OCI-LY3 (cell line): ENCODE results near the gene DTD2.

Experiments used
- H2AFZ ChIP-seq: fragments of 200-600, 300-600 bp; shearing (Covaris generic); 2 replicates; pipeline ENCODE4 v1.6.0; 2014; ENCODE audit warnings: antibody characterized with exemption, low read depth, low read length
- H3K27ac ChIP-seq: fragments of 200-600, 300-600 bp; sonication (generic); 2 replicates; pipeline ENCODE4 v1.5.1; 2014; ENCODE audit warnings: mild to moderate bottlenecking, low read length, moderate library complexity, mixed read lengths
- H3K27me3 ChIP-seq: fragments of 200-600, 300-600 bp; sonication (generic); 2 replicates; pipeline ENCODE4 v1.6.1; 2014; ENCODE audit warnings: low read depth, low read length, mixed read lengths
- H3K36me3 ChIP-seq: fragments of 200-600, 300-600 bp; sonication (generic); replicated peaks from 2 replicates; pipeline ENCODE3; 2014; ENCODE audit warnings: low read depth, low read length, mixed read lengths
- H3K4me1 ChIP-seq: fragments of 300-600, 200-600 bp; sonication (generic); 2 replicates; pipeline ENCODE4 v1.6.1; 2014; ENCODE audit warnings: low read length, mixed read lengths
- H3K4me2 ChIP-seq: fragments of 200-600, 300-600 bp; sonication (generic); 2 replicates; pipeline ENCODE4 v1.6.1; 2014; ENCODE audit warnings: low read length, mixed read lengths
- H3K4me3 ChIP-seq: fragments of 300-600, 200-600 bp; sonication (generic); 2 replicates; pipeline ENCODE4 v1.5.1; 2014; ENCODE audit warnings: antibody characterized with exemption, mild to moderate bottlenecking, low read length, moderate library complexity
- H3K79me2 ChIP-seq: fragments of 300-600, 200-600 bp; shearing (Covaris generic); 2 replicates; pipeline ENCODE4 v1.6.1; 2014; ENCODE audit warnings: mild to moderate bottlenecking, low read length, mixed read lengths
- H3K9ac ChIP-seq: fragments of 300-600, 200-600 bp; shearing (Covaris generic); 2 replicates; pipeline ENCODE4 v1.6.0; 2014; ENCODE audit warnings: mild to moderate bottlenecking, low read length, moderate library complexity
- H3K9me3 ChIP-seq: fragments of 200-600, 300-600 bp; shearing (Covaris generic); 2 replicates; pipeline ENCODE4 v1.6.1; 2014; ENCODE audit warnings: low read length, mixed read lengths; ENCODE audit not compliant: insufficient read depth
- H4K20me1 ChIP-seq: fragments of 200-600, 300-600 bp; sonication (generic); 2 replicates; pipeline ENCODE4 v1.6.1; 2016; ENCODE audit warnings: low read length, mixed read lengths; ENCODE audit not compliant: insufficient read depth
- CTCF ChIP-seq: fragments of 200-600, 300-600 bp; sonication (generic); IDR thresholded peaks from 2 replicates; pipeline ENCODE4 v1.5.1; 2014; ENCODE audit warnings: antibody characterized with exemption, low read length, low read depth
- EZH2phosphoT487 ChIP-seq: fragments of 200-600 bp; shearing (Covaris generic); IDR thresholded peaks from 2 replicates; pipeline ENCODE4 v1.6.1; 2018; ENCODE audit warnings: antibody characterized with exemption, mixed run types, low read depth

DTD2 gene

GRCh38 chr14:31456841-31457664 is at the start of gene DTD2:
DTD2 (minus strand) TSS chr14:31457506; CDS start chr14:31457393, 113 bp downstream.
- Histone ChIP-seq H2AFZ (peak within 1 kb of the TSS; percentile 88), H3K4me3 (peak within 1 kb of the TSS; percentile 91), H3K9me3 (no peaks in the 10 kb centered on the region), H3K36me3 (peaks cover 4% of the 10 kb centered on the region), H3K4me1 (peaks cover 10% of the 10 kb centered on the region), H3K27ac (peak within 1 kb of the TSS; percentile 56), H4K20me1 (no peaks in the 10 kb centered on the region), H3K4me2 (peak within 1 kb of the TSS; percentile 88), H3K9ac (peak within 1 kb of the TSS; percentile 82), H3K27me3 (no peaks in the 10 kb centered on the region), H3K79me2 (peaks cover 25% of the 10 kb centered on the region)
- TF ChIP-seq CTCF: peak; percentile 53
- TF ChIP-seq EZH2phosphoT487: no peak

- H3K36me3 ChIP-seq: no peaks in the 10 kb centered on the region
- no peaks in the 10 kb centered on the region for H3K4me1 ChIP-seq
- TF ChIP-seq CTCF (no peak), EZH2phosphoT487 (no peak)
- H3K9me3 ChIP-seq: no peaks in the 10 kb centered on the region
- H3K4me2 ChIP-seq: no peak overlapping the region
- H3K79me2 ChIP-seq: no peaks in the 10 kb centered on the region
- H3K4me3 ChIP-seq: no peak overlapping the region
- no peaks in the 10 kb centered on the region for H4K20me1 ChIP-seq
- no peaks in the 10 kb centered on the region for H3K27me3 ChIP-seq
- H2AFZ ChIP-seq: no peak overlapping the region
- H3K27ac ChIP-seq: no peak overlapping the region
- no peak overlapping the region for H3K9ac ChIP-seq
Observed at GRCh38 chr14:31505411-31505810, 48.1 kb upstream of the DTD2 start.

GRCh38 chr14:31501870-31502269 is 44.6 kb upstream of the DTD2 start:
- Histone ChIP-seq H3K27ac (no peak overlapping the region), H4K20me1 (no peaks in the 10 kb centered on the region), H3K79me2 (no peaks in the 10 kb centered on the region), H3K9me3 (no peaks in the 10 kb centered on the region), H3K36me3 (no peaks in the 10 kb centered on the region), H2AFZ (no peak overlapping the region), H3K27me3 (no peaks in the 10 kb centered on the region), H3K4me1 (no peaks in the 10 kb centered on the region), H3K4me2 (no peak overlapping the region), H3K9ac (no peak overlapping the region), H3K4me3 (no peak overlapping the region)
- TF ChIP-seq CTCF: no peak
- no peak for TF ChIP-seq EZH2phosphoT487

GRCh38 chr14:31492759-31493498 is 35.6 kb upstream of the DTD2 start:
- H3K9ac ChIP-seq: no peak overlapping the region
- H3K27me3 ChIP-seq: no peaks in the 10 kb centered on the region
- H3K36me3 ChIP-seq: peaks cover 11% of the 10 kb centered on the region
- H3K79me2 ChIP-seq: no peaks in the 10 kb centered on the region
- 0 out of 2 replicates have a peak, but pooled peaks cover 9% of the 10 kb centered on the region for H3K9me3 ChIP-seq
- H3K4me3 ChIP-seq: no peak overlapping the region
- H4K20me1 ChIP-seq: no peaks in the 10 kb centered on the region
- TF ChIP-seq EZH2phosphoT487: no peak
- TF ChIP-seq CTCF: no peak
- H3K4me1 ChIP-seq: peaks cover 57% of the 10 kb centered on the region
- no peak overlapping the region for H3K27ac ChIP-seq
- no peak overlapping the region for H2AFZ ChIP-seq
- H3K4me2 ChIP-seq: peak overlapping the region; percentile 38
